Mesendoderm (in vitro differentiated cells): ENCODE data around the gene ETFDH. TPM values are rescaled to one million over a fixed set of nuclear protein-coding genes. Genes with fewer than 3 reads are reported as not detected.
A peak's percentile ranks its signal among the peaks of the same experiment; 100 is the strongest.

ENCODE experiments used
- DNase-seq: peaks from one replicate; pipeline ENCODE4 v3.0.0; 2013
- H2AK5ac ChIP-seq: 2 replicates; pipeline ENCODE4 v1.6.1; 2013; ENCODE audit warnings: low read length, inconsistent platforms
- H2BK120ac ChIP-seq: 2 replicates; pipeline ENCODE4 v1.6.1; 2013; ENCODE audit warnings: low read depth, mild to moderate bottlenecking, low read length, moderate library complexity, mixed read lengths
- H2BK15ac ChIP-seq: replicated peaks from 2 replicates; pipeline ENCODE4 v1.6.1; 2013; ENCODE audit warnings: low read depth, mild to moderate bottlenecking, moderate library complexity
- H2BK5ac ChIP-seq: 2 replicates; pipeline ENCODE4 v1.6.1; 2013; ENCODE audit warnings: low read length, inconsistent platforms
- H3K18ac ChIP-seq: 2 replicates; pipeline ENCODE4 v1.6.1; 2013; ENCODE audit warnings: mild to moderate bottlenecking, low read length, mixed read lengths
- H3K23ac ChIP-seq: one replicate; pipeline ENCODE4 v1.6.1; 2013; ENCODE audit warnings: low read length
- H3K27ac ChIP-seq: 2 replicates; pipeline ENCODE4 v1.5.1; 2013; ENCODE audit warnings: low read depth, mild to moderate bottlenecking, inconsistent platforms, low read length, moderate library complexity
- H3K27me3 ChIP-seq: 2 replicates; pipeline ENCODE4 v1.6.1; 2013; ENCODE audit warnings: low read length, control low read depth, mild to moderate bottlenecking, inconsistent platforms; ENCODE audit not compliant: insufficient read depth, poor library complexity
- H3K36me3 ChIP-seq: 2 replicates; pipeline ENCODE4 v1.6.1; 2013; ENCODE audit warnings: low read length, inconsistent platforms; ENCODE audit not compliant: control insufficient read depth, insufficient read depth
- H3K4ac ChIP-seq: one replicate; pipeline ENCODE4 v1.6.1; 2013; ENCODE audit warnings: low read depth, mild to moderate bottlenecking, low read length, moderate library complexity
- H3K4me1 ChIP-seq: 2 replicates; pipeline ENCODE4 v1.6.1; 2013; ENCODE audit warnings: low read depth, low read length, inconsistent platforms; ENCODE audit not compliant: control insufficient read depth
- H3K4me2 ChIP-seq: 2 replicates; pipeline ENCODE4 v1.6.1; 2013; ENCODE audit warnings: low read length
- H3K4me3 ChIP-seq: 2 replicates; pipeline ENCODE4 v1.5.1; 2013; ENCODE audit warnings: mild to moderate bottlenecking, low read length
- H3K56ac ChIP-seq: one replicate; pipeline ENCODE4 v1.6.1; 2013; ENCODE audit warnings: low read length
- H3K79me1 ChIP-seq: 2 replicates; pipeline ENCODE4 v1.6.1; 2013; ENCODE audit warnings: low read length, inconsistent platforms
- H3K79me2 ChIP-seq: 2 replicates; pipeline ENCODE4 v1.6.1; 2013; ENCODE audit warnings: mild to moderate bottlenecking, low read length; ENCODE audit not compliant: control insufficient read depth, insufficient read depth
- H3K9ac ChIP-seq: 2 replicates; pipeline ENCODE4 v1.6.1; 2013; ENCODE audit warnings: low read length, inconsistent platforms
- H4K5ac ChIP-seq: one replicate; pipeline ENCODE4 v1.6.1; 2013; ENCODE audit warnings: low read length
- H4K8ac ChIP-seq: one replicate; pipeline ENCODE4 v1.6.1; 2013; ENCODE audit warnings: low read depth, mild to moderate bottlenecking, control low read depth, low read length, moderate library complexity
- WGBS: extraction: QIAGEN DNeasy Blood & Tissue Kit; methylation state at CpG from one replicate; pipeline ENCODE4 v1.1.7; 2013; ENCODE audit warnings: low lambda C conversion rate, missing lambda C conversion rate; ENCODE audit not compliant: insufficient coverage; ENCODE audit errors: extremely low coverage; 5-methylcytosine and 5-hydroxymethylcytosine counted together
- polyA plus RNA-seq, 2 experiments: library from polyadenylated mRNA; stranded (reverse); fragments of 200-250 nt; gene quantifications; one replicate each; pipeline ENCODE4 v1.2.3, GENCODE V29; 2013

The ETFDH gene
- polyA plus RNA-seq (2013, experiment 1 of 2), result 14.7 TPM
- polyA plus RNA-seq (2013, experiment 2 of 2), result 14.3 TPM

- no peak within 1 kb of the TSS for H2AK5ac ChIP-seq
- peak within 1 kb of the TSS; percentile 85 for H3K9ac ChIP-seq
- no peak within 1 kb of the TSS for H4K8ac ChIP-seq
- no peaks in the 10 kb centered on the region for H3K4me1 ChIP-seq
- H3K56ac ChIP-seq, result peak within 1 kb of the TSS; percentile 93
- peaks cover 3% of the 10 kb centered on the region for H3K79me1 ChIP-seq
- H2BK15ac ChIP-seq, result no peak within 1 kb of the TSS
- H2BK5ac ChIP-seq, result peak within 1 kb of the TSS; percentile 9
- H2BK120ac ChIP-seq, result peak within 1 kb of the TSS; percentile 29
- H4K5ac ChIP-seq, result no peak within 1 kb of the TSS
- H3K79me2 ChIP-seq, result peaks cover 7% of the 10 kb centered on the region
- no peak within 1 kb of the TSS for H3K18ac ChIP-seq
- WGBS, result no CpG with 5 or more reads among the region's 60 CpGs
- peak within 1 kb of the TSS; percentile 85 for H3K27ac ChIP-seq
- H3K23ac ChIP-seq, result no peak within 1 kb of the TSS
- peak within 1 kb of the TSS; percentile 79 for H3K4me2 ChIP-seq
- H3K36me3 ChIP-seq, result no peaks in the 10 kb centered on the region
- no peaks in the 10 kb centered on the region for H3K27me3 ChIP-seq
- H3K4me3 ChIP-seq, result peak within 1 kb of the TSS; percentile 68
- H3K4ac ChIP-seq, result no peak within 1 kb of the TSS
- DNase-seq, result peak; percentile 100
These were observed at the start of gene ETFDH for GRCh38 chr4:158671915-158672806. TSS of gene ETFDH (plus strand) at chr4:158672296. CDS start at chr4:158672457, 161 bp downstream.

- no peak overlapping the region for H3K9ac ChIP-seq
- no peak overlapping the region for H2AK5ac ChIP-seq
- H3K4ac ChIP-seq, result no peak overlapping the region
- no peak overlapping the region for H2BK15ac ChIP-seq
- H3K27ac ChIP-seq, result no peak overlapping the region
- no peaks in the 10 kb centered on the region for H3K36me3 ChIP-seq
- no peak overlapping the region for H3K56ac ChIP-seq
- no peak overlapping the region for H2BK120ac ChIP-seq
- no peak overlapping the region for H3K4me3 ChIP-seq
- H4K5ac ChIP-seq, result no peak overlapping the region
- H3K23ac ChIP-seq, result no peak overlapping the region
- H3K18ac ChIP-seq, result no peak overlapping the region
- no peak overlapping the region for H3K4me2 ChIP-seq
- peak; percentile 71 for DNase-seq
- H3K79me2 ChIP-seq, result no peaks in the 10 kb centered on the region
- H2BK5ac ChIP-seq, result no peak overlapping the region
- no peak overlapping the region for H4K8ac ChIP-seq
- H3K79me1 ChIP-seq, result no peaks in the 10 kb centered on the region
- no CpG with 5 or more reads among the region's 3 CpGs for WGBS
- no peaks in the 10 kb centered on the region for H3K4me1 ChIP-seq
- no peaks in the 10 kb centered on the region for H3K27me3 ChIP-seq
These were observed 47.1 kb upstream of the ETFDH start for GRCh38 chr4:158624889-158625478.

GRCh38 chr4:158625544-158625943, 46.6 kb upstream of the ETFDH start:
- H4K5ac ChIP-seq, result no peak overlapping the region
- no peak overlapping the region for H2BK5ac ChIP-seq
- no peak overlapping the region for H3K4me2 ChIP-seq
- no CpG with 5 or more reads among the region's 2 CpGs for WGBS
- H3K27me3 ChIP-seq, result no peaks in the 10 kb centered on the region
- no peak overlapping the region for H3K56ac ChIP-seq
- no peak overlapping the region for H2AK5ac ChIP-seq
- H3K18ac ChIP-seq, result no peak overlapping the region
- no peak overlapping the region for H4K8ac ChIP-seq
- H3K4me1 ChIP-seq, result no peaks in the 10 kb centered on the region
- no peak overlapping the region for H3K23ac ChIP-seq
- H2BK120ac ChIP-seq, result no peak overlapping the region
- no peaks in the 10 kb centered on the region for H3K79me1 ChIP-seq
- H3K79me2 ChIP-seq, result no peaks in the 10 kb centered on the region
- no peak for DNase-seq
- H3K4ac ChIP-seq, result no peak overlapping the region
- no peak overlapping the region for H3K4me3 ChIP-seq
- H2BK15ac ChIP-seq, result no peak overlapping the region
- no peak overlapping the region for H3K9ac ChIP-seq
- no peaks in the 10 kb centered on the region for H3K36me3 ChIP-seq
- H3K27ac ChIP-seq, result no peak overlapping the region

- no peak overlapping the region for H4K8ac ChIP-seq
- no peak overlapping the region for H3K56ac ChIP-seq
- WGBS, result no CpG with 5 or more reads among the region's 1 CpG
- no peaks in the 10 kb centered on the region for H3K79me1 ChIP-seq
- no peaks in the 10 kb centered on the region for H3K27me3 ChIP-seq
- H4K5ac ChIP-seq, result no peak overlapping the region
- H3K4me3 ChIP-seq, result no peak overlapping the region
- no peak overlapping the region for H2BK5ac ChIP-seq
- H2BK120ac ChIP-seq, result no peak overlapping the region
- no peak overlapping the region for H3K23ac ChIP-seq
- H2BK15ac ChIP-seq, result no peak overlapping the region
- H3K18ac ChIP-seq, result no peak overlapping the region
- H3K36me3 ChIP-seq, result no peaks in the 10 kb centered on the region
- H3K27ac ChIP-seq, result no peak overlapping the region
- H3K79me2 ChIP-seq, result no peaks in the 10 kb centered on the region
- no peak overlapping the region for H3K4me2 ChIP-seq
- H3K4me1 ChIP-seq, result no peaks in the 10 kb centered on the region
- no peak overlapping the region for H3K9ac ChIP-seq
- H2AK5ac ChIP-seq, result no peak overlapping the region
- H3K4ac ChIP-seq, result no peak overlapping the region
- no peak for DNase-seq
These were observed 41.2 kb upstream of the ETFDH start for GRCh38 chr4:158630893-158631292.

DNA sequence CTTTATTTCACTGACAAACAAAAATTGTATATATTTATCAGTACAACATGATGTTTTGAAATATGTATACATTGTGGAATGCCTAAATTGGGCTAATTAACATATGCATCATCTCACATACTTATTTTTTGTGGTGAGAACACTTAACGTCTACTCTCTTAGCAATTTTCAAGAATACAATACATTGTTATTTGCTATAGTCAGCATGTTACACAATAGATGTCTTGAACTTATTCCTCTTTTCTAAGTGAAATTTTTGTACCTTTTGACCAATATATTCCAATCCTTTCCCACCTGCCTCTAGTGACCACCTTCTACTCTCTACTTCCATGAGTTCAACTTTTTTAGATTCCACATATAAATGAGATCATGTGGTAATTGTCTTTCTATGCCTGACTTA, 35.5 kb upstream of the ETFDH start:
- Histone ChIP-seq H3K56ac (no peak overlapping the region), H3K36me3 (no peaks in the 10 kb centered on the region), H3K79me2 (no peaks in the 10 kb centered on the region), H4K5ac (no peak overlapping the region), H3K4me1 (no peaks in the 10 kb centered on the region), H2BK5ac (no peak overlapping the region), H3K79me1 (no peaks in the 10 kb centered on the region), H2BK120ac (no peak overlapping the region), H2BK15ac (no peak overlapping the region), H3K4me3 (no peak overlapping the region), H4K8ac (no peak overlapping the region), H3K27ac (no peak overlapping the region), H2AK5ac (no peak overlapping the region), H3K4me2 (no peak overlapping the region), H3K9ac (no peak overlapping the region), H3K18ac (no peak overlapping the region), H3K23ac (no peak overlapping the region), H3K27me3 (no peaks in the 10 kb centered on the region), H3K4ac (no peak overlapping the region)
- WGBS, result no CpG with 5 or more reads among the region's 1 CpG
- DNase-seq, result no peak
